IPS-18c (cell line): ENCODE data around the gene AIFM3.

Source experiments
- H3K4me3 ChIP-seq: 2 replicates; pipeline ENCODE4 v1.7.0; 2013; ENCODE audit warnings: low read depth, mild to moderate bottlenecking, low read length, moderate library complexity; ENCODE audit not compliant: insufficient read depth
- H3K9me3 ChIP-seq: one replicate; pipeline ENCODE4 v1.6.1; 2013; ENCODE audit warnings: mild to moderate bottlenecking, low read length, moderate library complexity; ENCODE audit not compliant: control insufficient read depth, insufficient read depth

The AIFM3 gene

DNA sequence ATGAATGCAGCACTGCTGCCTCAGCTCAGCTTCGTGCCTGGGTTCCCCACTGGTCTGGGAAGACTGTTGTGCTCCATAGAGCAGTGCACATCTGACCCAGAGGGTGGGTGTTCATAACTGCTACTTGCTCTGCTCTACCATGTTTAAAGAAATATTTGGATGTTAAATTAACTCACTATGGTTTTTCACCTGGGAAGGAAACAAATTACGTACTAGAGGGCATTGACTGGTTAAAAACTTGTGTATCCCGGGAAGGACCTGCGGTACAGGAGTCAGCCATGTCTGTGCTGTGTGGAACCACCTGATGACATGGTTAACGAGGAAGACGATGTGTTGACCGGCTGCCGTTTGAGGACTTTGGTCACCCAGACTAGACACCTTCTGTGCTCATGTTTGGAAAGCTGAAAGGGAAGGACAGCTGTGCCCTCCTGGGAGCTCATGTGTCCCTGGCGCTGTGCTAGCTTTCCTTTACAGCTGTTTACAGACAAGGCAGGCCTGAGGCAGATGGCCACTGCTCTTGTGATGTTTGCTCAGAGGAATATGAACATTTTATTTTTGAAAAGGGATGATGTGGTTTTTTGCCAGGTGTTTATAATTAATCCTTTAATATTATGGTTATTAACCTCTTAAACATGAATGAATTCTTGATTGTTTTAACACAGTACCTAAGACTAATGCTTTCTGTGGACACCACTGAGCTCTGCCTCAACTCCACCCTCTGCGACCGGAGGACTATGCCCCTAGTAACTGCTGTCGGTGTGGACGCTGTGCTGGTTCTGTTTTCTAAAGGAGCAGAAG, 14.3 kb upstream of the AIFM3 start:
- Histone ChIP-seq H3K9me3 (no peaks in the 10 kb centered on the region), H3K4me3 (no peak overlapping the region)

DNA sequence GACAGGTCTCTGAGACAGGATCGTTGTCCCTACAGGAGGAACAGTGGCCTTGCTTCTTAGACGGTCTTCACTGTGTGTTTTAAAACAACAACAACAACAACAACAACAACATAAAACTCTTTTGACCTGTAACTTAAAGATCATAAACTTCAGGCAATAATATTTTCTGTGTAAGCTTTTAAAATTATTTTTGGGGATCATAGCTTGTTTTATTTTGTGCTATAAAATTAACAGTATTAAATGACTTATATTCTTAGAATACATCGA, 13.8 kb upstream of the AIFM3 start:
- Histone ChIP-seq H3K4me3 (no peak overlapping the region), H3K9me3 (no peaks in the 10 kb centered on the region)

DNA sequence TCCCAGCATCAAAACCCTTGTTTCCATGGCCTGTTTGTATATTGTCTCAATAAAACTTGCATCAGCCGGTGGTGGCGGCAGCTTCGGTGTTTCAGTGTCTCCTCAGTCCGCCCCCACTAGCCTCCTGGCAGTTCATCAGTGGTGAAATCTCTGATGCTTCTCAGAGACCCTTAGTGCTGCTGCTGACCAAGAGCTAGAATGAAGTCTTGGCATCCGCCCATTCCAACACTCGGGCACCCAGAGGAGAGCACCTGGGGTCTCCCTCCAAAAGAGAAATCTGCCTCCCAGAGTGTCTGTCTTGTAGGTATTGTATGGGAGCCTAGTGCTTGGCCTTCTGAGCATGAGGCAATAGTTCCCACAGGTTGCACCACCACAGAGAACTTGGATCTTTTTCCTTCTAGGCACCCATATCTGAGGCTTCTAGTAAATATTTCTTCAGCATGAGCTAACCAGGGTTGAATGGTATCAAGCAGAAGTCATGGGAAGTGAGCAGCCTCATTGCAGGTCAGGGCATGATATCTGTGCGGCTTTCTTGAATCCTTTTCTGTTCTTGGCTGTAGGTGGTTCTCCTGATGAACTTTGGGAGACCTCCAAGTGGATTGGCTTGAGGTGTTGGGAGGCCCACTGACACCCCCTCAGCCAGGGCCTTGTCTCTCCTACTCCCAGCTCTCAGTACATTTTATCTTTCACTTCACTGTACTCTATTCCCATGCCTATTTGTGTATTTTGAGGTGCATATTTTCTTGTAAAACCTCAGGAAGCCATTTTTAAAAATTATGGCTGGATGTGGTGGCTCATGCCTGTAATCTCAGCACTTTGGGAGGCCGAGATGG, 13.2 kb upstream of the AIFM3 start:
- H3K9me3 ChIP-seq: no peaks in the 10 kb centered on the region
- no peak overlapping the region for H3K4me3 ChIP-seq

DNA sequence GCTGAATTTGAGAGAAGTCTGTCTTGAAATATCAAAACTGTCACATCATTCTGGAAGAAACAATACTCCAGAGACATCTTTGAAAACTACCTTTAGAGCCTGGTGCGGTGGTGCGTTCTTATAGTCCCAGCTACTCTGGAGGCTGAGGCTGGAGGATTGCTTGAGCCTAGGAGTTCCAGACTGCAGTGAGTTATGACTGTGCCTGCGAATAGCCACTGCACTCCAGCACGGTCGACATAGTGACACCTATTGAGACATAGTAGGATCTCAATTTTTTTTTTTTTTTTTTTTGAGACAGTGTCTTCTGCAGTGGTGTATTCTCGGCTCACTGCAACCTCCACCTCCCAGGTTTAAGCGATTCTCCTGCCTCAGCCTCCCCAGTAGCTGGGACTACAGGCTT, 11.5 kb upstream of the AIFM3 start:
- Histone ChIP-seq H3K4me3 (no peak overlapping the region), H3K9me3 (no peaks in the 10 kb centered on the region)

DNA sequence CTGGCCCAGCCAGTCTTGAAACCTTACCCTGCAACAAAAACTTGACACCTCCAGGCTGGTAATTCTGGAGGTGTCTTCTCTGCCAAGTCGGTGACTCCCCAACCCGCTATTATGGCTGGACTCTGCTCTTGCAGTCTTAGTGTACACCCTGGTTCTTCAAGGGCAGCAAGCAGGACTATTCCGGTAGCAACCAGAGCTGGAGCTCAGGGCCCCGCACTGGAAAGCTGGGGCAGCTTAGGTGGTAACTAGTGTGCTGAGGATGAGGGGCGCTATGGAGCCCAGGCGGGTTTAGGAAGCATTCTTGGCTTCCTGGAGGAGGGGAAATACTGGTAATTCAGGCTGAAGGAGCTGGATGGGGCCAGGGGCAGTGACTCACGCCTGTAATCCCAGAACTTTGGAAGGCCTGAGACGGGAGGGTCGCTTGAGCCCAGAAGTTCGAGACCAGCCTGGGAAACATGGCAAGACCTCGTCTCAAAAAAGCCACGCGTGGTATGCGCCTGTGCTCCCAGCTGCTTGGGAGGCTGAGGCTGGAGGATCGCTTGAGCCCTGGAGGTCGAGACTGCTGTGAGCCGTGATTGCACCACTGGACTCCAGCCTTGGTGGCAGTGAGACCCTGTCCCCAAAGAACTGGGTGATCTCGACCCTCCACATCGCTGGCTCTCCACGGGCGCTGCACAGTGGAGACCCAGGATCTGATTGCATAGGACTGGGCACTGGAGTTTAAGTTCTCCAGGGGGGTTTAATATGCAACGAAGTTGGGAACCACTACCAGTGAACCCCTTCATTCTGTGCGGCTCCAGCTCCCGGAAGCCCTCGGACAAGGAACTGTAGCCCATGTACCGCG, 10.6 kb upstream of the AIFM3 start:
- Histone ChIP-seq H3K9me3 (no peaks in the 10 kb centered on the region), H3K4me3 (peak overlapping the region; percentile 73)

DNA sequence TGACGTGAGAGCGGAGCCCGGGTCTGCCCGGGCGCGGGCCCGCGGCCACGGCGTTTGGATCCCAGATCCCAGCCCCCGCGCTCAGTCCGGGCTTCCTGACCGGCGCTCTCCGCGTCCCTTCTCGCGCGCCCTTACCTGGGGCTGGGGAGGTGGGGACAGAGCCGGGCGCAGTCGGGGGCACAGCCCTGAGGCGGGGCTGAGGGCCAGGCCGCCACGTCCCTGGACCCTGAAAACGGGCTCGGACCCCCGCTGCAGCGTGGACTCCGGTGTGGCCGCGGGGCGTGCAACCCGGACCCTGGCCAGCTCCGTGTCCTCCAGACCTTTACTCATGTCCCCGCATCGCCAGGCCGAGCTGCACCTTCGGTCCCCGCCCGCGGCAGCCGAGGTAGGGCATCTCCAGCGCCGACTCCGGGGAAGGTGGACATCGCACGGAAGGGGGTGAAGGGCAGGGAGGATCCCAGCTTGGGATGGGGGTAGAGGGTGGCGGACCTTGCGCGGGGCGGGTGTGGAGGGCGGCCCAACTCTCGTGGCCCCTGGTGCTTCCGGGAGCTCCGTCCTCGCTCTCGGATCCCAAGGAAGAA, 9.9 kb upstream of the AIFM3 start:
- peak overlapping the region; percentile 73 for H3K4me3 ChIP-seq
- no peaks in the 10 kb centered on the region for H3K9me3 ChIP-seq

DNA sequence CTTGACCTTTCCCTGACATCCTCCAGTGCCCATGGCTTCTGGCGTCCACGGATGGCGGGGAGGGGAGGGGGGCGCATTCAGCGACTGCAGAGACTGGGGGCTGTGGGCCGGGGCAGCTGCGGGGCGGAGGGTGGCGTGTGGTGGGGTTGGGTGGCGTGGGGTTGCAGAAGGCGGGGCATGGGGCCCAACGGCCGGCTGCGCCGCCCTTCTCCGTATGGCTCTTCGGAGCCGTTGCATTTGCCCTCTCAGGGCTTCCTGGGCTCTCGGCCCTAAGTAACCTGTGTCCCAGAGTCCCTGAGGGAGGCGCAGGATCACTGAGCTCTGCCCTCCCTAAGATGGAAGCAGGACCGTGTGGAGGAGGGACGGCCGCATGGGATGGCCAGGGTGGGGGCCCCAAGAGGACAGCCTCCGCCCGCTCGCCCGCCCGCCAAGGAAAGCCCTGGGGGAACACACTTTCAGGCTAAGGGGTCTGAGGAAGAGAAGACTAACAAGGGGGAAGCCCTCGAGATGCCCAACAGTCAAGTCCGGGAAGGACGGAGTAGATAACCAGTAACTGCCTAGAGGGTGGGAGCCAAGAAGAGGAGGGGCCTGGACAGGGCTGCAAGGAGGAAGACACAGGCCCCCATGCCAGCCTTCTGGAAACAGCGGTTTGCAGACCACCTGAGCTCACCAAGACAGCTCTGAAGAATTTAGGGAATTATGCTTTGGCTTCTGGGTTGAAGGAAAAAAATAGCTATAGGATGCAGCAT, 9.2 kb upstream of the AIFM3 start:
- no peaks in the 10 kb centered on the region for H3K9me3 ChIP-seq
- peak overlapping the region; percentile 73 for H3K4me3 ChIP-seq

DNA sequence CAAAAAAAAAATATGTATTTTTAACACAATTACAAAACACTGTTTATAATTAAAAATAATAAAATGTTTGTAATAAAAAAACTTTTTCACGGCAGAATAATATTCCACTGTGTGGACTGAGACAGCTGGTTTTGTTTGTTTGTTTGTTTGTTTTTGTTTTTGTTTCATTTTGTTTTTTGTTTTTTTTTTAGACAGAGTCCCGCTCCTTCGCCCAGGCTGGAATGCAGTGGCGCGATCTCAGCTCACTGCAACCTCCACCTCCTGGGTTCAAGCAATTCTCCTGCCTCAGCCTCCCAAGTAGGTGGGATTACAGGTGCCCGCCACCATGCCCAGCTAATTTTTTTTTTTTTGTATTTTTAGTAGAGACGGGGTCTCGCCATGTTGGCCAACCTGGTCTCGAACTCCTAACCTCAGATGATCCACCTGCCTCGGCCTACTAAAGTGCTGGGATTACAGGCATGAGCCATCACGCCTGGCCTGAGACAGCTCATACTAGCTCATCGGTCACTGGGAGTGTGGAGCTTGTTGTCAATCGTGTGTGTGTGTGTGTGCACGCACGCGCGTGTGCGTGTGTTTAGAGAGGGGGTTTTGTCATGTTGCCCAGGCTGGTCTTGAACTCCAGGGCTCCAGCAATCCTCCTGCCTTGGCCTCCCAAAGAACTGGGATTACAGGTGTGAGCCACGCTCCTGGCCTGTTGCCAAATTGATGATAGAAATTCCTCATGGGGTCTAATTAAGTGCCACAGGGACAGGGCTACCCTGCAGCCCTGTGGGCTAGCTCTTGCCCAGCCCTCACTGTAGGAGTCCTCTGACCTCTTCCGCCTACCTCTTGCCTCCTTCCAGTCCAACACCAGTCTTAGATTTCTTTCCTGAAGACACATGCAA, 7.2 kb upstream of the AIFM3 start:
- Histone ChIP-seq H3K4me3 (no peak overlapping the region), H3K9me3 (no peaks in the 10 kb centered on the region)

DNA sequence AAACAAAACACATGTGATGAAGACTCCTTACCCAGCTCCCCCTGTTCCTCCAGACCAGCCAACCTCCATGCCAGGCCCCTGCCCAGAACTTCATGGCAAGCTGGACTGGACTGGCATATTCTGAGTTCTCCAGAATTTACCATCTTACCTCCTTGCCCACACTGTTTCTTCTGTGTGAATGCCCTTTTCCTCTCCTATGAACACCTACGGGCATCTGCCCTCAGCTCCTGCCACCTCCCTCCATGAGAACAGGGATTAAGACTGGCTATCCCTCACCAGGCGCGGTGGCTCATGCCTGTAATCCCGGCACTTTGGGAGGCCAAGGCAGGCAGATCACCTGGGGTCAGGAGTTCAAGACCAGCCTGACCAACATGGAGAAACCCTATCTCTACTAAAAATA, 6.4 kb upstream of the AIFM3 start:
- no peaks in the 10 kb centered on the region for H3K9me3 ChIP-seq
- no peak overlapping the region for H3K4me3 ChIP-seq

DNA sequence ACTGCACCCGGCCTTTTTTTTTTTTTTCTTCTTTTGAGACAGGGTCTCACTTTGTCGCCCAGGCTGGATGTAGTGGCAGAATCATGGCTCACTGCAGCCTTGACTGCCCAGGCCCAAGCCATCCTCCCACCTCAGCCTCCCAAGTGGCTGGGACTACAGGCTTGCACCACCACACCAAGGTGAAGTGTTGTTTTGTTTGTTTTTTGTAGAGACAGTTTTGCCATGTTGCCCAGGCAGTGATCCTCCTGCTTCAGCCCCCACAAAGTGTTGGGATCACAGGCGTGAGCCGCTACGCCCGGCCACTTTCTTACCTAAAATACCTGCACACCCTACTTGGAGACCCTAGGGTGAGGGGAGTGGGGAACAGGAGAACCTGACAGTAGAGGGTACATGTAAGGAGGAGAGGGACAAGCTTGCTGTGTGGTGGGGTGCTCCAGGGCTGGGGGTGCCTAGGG, 4.5 kb upstream of the AIFM3 start:
- no peaks in the 10 kb centered on the region for H3K9me3 ChIP-seq

DNA sequence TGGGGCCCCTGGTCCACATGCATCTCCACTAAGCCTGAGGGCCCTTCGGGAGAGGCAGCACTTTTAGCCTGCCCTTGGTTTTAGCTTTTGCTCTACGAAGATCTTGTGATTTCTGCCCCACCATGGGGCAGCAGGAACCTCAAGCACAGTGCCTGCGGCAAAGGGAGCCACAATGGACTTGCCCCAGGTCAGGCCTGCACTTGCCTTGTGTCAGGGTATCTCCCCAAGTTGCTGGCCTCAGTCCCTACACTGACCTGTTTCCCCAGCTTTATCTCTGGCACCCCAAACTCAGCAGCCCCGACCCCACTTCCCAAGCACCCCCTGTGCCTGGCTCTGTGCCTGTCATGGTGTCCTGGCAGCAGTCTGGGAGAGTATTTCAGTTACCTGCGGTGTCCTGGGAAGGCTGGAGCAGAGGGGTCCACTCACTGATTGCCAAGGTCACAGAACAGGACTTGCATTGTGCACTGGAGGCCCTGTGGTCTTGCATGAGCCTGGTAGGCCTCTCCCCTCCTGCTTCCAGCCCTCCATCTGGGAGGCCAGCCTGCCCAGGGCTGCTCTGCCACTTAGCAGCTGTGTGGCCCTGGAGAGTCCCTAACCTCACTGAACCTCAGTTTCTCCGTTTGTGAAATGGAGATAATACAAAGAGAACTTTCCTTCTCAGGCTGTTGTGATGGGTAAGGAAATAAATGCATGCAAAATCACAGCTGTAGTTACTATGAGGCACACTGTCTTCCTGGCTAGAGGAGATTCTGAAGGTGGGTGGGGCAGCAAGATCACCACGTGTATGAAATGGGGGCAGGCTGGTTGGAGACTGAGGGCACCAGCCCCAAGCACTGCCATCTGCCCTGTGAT, 3.6 kb upstream of the AIFM3 start:
- no peak overlapping the region for H3K4me3 ChIP-seq
- no peaks in the 10 kb centered on the region for H3K9me3 ChIP-seq

More for the DNA sequence above, 4.5 kb upstream of the AIFM3 start:
- H3K4me3 ChIP-seq: no peak overlapping the region

DNA sequence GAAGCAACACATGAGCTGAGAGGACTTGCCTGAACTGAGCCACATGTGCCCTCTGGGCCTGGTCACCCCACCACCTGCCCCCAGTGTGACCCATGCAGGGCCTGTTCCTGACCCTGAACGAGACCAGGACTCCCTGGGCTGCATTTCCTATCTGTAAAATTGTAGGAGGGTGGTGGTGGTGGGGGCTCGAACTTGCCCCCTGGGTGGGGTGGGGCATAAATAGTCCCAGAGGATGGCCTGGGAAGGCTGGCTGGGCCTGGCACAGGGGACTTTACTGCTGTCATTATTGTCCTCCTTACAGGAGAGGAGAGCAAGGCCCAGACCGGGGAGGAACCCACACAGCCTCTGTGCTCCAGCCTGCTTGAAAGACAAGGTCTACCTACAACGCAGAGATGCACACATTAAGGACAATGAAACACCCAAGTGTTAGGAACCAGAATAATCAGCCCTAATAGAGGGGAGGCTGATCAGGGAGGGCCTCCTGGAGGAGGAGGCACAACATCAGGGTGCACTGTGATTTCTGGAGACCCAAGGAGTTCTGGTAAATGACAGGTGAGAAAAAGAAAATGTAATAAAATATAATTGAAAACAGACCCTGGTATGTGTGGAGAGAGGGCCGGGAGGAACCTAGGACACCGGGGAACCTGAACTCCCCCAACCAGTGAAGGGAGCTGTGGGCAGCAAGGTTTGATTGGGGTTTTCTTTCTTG, 2.8 kb upstream of the AIFM3 start:
- Histone ChIP-seq H3K9me3 (no peaks in the 10 kb centered on the region), H3K4me3 (peak overlapping the region; percentile 38)

DNA sequence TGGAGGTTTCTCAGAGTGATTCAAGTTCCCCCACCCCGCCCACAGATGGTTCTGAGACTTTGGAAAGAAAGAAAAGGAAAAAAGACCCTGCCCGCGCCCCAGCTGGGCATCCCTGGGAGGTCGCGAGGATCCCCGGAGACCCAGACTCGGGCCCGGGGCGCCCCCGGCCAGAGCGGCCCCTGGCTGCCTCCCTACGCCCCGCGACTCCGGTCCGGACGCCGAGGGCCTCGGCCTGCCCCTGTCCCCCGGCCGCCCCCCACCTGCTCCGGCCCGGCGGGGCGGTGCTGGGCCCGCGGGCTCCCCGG, 2.3 kb upstream of the AIFM3 start:
- Histone ChIP-seq H3K4me3 (peak overlapping the region; percentile 38), H3K9me3 (no peaks in the 10 kb centered on the region)

DNA sequence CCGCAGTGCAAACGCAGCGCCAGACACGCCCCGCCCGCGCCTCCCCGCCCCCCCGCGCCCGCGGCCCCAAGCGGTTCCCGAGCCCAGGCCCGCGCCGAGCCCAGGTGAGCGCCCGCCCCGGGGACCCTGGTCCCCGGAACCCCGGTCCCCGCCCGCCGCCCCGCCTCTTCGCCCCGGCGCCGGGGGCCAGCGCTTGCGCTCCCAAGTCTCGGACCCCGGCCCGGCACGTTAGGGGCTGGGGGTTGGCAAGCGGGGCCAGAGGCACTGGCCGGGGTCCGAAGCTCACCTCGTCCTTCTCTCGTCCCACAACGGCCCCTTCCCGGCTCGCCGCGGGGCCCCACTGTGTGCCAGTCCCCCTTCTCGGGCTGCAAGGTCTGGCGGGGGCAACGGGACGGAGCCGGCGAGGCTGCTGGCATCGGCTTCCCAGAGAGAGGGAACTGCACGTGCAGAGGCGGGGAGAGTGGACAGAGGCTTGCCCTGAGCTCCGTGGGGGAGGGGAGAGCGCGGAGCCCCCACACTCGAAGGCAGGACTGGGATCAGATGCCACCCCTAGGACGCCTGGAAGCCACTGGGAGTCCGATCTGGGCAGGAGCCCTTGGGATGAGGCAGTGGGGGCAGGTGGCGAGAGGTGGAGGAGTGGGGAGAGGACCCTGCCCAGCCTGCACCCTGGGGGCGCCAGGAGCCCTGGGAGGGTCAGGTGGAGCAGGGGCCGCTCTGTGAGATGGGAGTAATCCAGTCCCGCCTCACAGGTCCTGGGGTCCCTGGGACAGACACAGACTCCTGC, 1.8 kb upstream of the AIFM3 start:
- Histone ChIP-seq H3K4me3 (peak overlapping the region; percentile 40), H3K9me3 (no peaks in the 10 kb centered on the region)
